BE2C (cell line): ENCODE measurements around the gene ARHGAP12.

Experiments
- DNase-seq: peaks from one replicate; pipeline ENCODE4 v3.0.0-alpha.2; 2020
- H3K27me3 ChIP-seq: fragments of 250-450 bp; sonication (Bioruptor Pico); 2 replicates; pipeline ENCODE4 v1.5.1; 2020; ENCODE audit warnings: mild to moderate bottlenecking
- H3K36me3 ChIP-seq: fragments of 250-450 bp; sonication (Bioruptor Pico); 2 replicates; pipeline ENCODE4 v1.5.1; 2020; ENCODE audit warnings: mild to moderate bottlenecking
- H3K4me1 ChIP-seq: fragments of 250-450 bp; sonication (Bioruptor Pico); 2 replicates; pipeline ENCODE4 v1.5.1; 2020
- H3K4me3 ChIP-seq: 2 replicates; pipeline ENCODE4 v1.5.1; 2011; ENCODE audit warnings: low read depth, low read length
- H3K9me3 ChIP-seq: fragments of 250-450 bp; sonication (Bioruptor Pico); 2 replicates; pipeline ENCODE4 v1.5.1; 2020
- TF ChIP-seq, protein P1 (sequence below): IDR thresholded peaks from 2 replicates; pipeline ENCODE4 v1.5.1; 2012; ENCODE audit warnings: mild to moderate bottlenecking, low read depth, low read length

ARHGAP12 gene

DNA sequence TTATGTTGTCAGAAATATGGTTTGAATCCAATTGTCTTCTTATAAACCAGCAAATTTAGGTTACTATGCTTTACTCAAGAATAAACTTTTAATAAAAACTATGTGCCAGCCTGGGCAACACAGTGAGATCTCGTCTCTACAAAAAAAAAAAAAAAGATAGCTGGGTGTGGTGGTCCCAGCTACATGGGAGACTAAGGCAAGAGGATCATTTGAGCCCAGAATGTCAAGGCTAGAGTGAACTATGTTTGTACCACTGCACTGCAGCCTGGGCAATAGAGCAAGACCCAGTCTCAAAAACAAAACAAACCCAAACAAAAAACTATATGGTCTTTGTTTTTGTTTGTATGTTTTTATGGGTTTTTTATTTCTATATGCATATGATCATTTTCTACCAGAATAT, 7.5 kb upstream of the ARHGAP12 start:
- no peak for DNase-seq
- no peaks in the 10 kb centered on the region for H3K9me3 ChIP-seq
- no peaks in the 10 kb centered on the region for H3K36me3 ChIP-seq
- no peaks in the 10 kb centered on the region for H3K27me3 ChIP-seq
- H3K4me1 ChIP-seq: peaks cover 12% of the 10 kb centered on the region
- H3K4me3 ChIP-seq: no peak overlapping the region
- TF ChIP-seq, protein P1, sequence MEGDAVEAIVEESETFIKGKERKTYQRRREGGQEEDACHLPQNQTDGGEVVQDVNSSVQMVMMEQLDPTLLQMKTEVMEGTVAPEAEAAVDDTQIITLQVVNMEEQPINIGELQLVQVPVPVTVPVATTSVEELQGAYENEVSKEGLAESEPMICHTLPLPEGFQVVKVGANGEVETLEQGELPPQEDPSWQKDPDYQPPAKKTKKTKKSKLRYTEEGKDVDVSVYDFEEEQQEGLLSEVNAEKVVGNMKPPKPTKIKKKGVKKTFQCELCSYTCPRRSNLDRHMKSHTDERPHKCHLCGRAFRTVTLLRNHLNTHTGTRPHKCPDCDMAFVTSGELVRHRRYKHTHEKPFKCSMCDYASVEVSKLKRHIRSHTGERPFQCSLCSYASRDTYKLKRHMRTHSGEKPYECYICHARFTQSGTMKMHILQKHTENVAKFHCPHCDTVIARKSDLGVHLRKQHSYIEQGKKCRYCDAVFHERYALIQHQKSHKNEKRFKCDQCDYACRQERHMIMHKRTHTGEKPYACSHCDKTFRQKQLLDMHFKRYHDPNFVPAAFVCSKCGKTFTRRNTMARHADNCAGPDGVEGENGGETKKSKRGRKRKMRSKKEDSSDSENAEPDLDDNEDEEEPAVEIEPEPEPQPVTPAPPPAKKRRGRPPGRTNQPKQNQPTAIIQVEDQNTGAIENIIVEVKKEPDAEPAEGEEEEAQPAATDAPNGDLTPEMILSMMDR: no peak

DNA sequence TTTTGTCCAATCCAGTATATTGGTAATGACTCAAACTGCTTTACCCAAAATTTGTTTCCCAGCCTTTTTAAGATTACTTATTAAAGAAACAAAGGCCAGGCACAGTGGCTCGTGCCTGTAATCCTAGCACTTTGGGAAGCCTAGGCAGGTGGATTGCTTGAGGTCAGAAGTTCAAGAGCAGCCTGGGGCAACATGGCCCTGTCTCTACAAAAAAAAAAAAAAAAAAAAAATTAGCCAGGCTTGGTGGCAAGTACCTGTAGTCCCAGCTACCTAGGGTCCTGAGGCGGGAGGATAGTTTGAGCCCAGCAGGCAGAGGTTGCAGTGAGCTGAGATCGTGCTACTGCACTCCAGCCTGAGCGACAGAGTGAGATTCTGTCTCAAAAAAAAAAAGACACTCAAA, 7.0 kb upstream of the ARHGAP12 start:
- Histone ChIP-seq H3K4me3 (no peak overlapping the region), H3K9me3 (no peaks in the 10 kb centered on the region), H3K27me3 (no peaks in the 10 kb centered on the region), H3K4me1 (peaks cover 10% of the 10 kb centered on the region), H3K36me3 (no peaks in the 10 kb centered on the region)
- TF ChIP-seq, protein P1: no peak
- DNase-seq: no peak

GRCh38 chr10:31932838-31933237, 4.2 kb upstream of the ARHGAP12 start:
- DNase-seq: no peak
- Histone ChIP-seq H3K27me3 (no peaks in the 10 kb centered on the region), H3K9me3 (no peaks in the 10 kb centered on the region), H3K36me3 (no peaks in the 10 kb centered on the region), H3K4me1 (no peaks in the 10 kb centered on the region), H3K4me3 (no peak overlapping the region)
- TF ChIP-seq, protein P1: no peak

DNA sequence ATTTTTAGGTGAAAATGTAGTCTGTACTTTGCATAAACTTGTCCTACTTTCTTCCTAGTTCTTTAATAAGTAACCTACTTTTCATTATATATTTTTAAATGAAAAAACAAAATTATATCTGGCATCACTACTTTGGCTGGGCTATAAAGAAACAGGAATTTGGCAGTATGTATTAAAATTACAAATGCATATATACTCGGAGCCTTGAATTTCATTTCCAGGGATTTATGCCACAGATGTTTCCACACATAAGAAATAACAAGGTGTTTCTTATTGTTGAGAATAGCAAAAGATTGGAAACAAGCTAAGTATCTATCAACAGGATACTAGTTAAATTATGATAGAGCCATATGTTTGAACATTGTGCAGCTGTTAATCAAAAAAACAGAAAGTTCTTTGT, 2.2 kb upstream of the ARHGAP12 start:
- Histone ChIP-seq H3K36me3 (no peaks in the 10 kb centered on the region), H3K9me3 (no peaks in the 10 kb centered on the region), H3K27me3 (no peaks in the 10 kb centered on the region), H3K4me1 (no peaks in the 10 kb centered on the region), H3K4me3 (no peak overlapping the region)
- no peak for DNase-seq
- TF ChIP-seq, protein P1: no peak

DNA sequence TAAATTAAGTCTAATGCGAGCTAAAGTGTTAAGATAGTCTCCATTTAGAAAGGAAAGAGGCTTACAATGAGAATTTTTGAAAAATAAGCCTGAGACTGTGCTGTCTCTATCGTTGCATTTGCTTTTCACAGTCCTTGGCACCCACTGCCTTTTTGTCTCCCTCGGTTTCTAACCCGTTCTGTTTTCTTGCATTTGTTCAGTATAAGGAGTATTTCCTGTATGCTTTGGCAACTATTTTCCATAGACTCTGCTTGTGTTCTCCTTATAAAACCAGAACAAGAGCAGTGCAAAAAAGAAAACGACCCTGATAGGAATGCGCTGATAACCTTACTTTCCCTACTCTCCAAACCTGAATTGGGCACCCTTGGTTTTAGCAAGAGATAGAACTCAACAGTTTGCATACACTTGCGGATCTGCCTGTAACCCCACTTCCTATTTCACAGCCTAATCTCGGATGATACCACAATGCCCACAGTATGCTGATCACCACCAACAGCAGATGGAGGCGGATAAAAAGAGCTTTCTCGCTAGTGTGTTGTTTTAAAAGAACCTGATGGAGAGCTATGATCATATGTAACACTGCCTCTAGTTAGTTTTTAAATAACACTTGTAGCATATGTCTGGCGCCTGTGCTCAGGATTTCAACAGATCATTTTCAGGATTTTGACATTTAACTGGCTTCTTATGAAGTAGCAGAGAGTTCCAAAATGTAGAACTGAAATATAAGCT, 1.6 kb upstream of the ARHGAP12 start:
- no peaks in the 10 kb centered on the region for H3K4me1 ChIP-seq
- no peak for DNase-seq
- no peaks in the 10 kb centered on the region for H3K9me3 ChIP-seq
- TF ChIP-seq, protein P1: no peak
- H3K4me3 ChIP-seq: peak overlapping the region; percentile 87
- H3K36me3 ChIP-seq: no peaks in the 10 kb centered on the region
- H3K27me3 ChIP-seq: no peaks in the 10 kb centered on the region

DNA sequence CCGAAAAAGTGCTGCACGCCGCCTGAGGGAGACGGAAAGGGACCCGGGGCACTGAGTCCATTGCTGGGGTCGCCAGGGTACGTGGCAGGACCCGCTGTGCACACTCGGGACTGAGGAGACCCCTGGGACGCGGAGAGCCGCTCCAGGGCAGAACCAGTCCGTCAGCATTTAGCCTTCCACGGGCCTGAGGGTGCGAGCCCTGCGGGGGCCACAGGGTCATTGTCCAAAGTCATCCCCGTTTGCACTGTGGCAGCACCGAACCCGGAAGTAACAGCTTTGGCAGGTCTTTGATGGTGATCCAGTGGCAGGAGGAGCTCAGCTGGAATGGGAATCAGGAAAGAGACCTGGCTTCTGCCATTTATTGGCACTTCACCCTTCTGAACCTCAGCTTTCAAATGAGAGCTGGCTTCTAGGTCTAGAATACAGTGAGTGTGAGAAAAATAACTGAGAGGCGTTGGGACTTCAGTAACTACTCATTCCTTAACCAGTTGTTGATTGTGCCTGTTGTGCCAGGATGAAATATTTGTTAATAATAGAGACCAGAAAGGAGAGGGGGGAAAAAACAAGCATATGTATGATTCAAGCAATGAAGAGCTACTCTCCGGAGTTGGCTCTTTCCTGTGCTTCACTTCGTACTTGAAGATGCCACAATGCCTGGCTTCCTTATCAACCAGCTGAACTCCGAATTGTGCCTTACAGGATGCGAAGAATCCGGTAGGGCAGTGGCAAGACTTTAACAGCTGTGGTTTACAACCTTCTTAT, 811 bp upstream of the ARHGAP12 start:
- Histone ChIP-seq H3K27me3 (no peaks in the 10 kb centered on the region), H3K36me3 (no peaks in the 10 kb centered on the region), H3K9me3 (no peaks in the 10 kb centered on the region), H3K4me3 (peak overlapping the region; percentile 87), H3K4me1 (no peaks in the 10 kb centered on the region)
- peak; percentile 11 for DNase-seq
- TF ChIP-seq, protein P1: no peak
